ENCODE results near the gene IVD. TPM values are rescaled to one million over a fixed set of nuclear protein-coding genes. Genes with fewer than 3 reads are reported as not detected.

IVD gene
- polyA plus RNA-seq, 1 donor from 2014 or later: 28.6 TPM

- Histone ChIP-seq H3K27ac (ENCODE audit: low read length) (peak overlapping the region; percentile 3), H3K4me3 (ENCODE audit: low read length) (peak overlapping the region; percentile 92), H3K9ac (ENCODE audit: low read length) (peak overlapping the region; percentile 82), H3K4me2 (ENCODE audit: low read length) (peak overlapping the region; percentile 73), H3K9me3 (ENCODE audit: low read length) (no peaks in the 10 kb centered on the region), H2AFZ (ENCODE audit: low read depth, low read length) (no peak overlapping the region), H3K79me2 (replicated peaks; ENCODE audit: insufficient read depth, low read length) (peaks cover 45% of the 10 kb centered on the region), H3K9me2 (ENCODE audit: insufficient read depth, low read length) (no peaks in the 10 kb centered on the region), H3F3A (ENCODE audit: insufficient read depth, low read length, poor library complexity, severe bottlenecking) (no peaks in the 10 kb centered on the region), H3K27me3 (ENCODE audit: insufficient read depth, low read depth, low read length) (peaks cover 36% of the 10 kb centered on the region), H4K20me1 (ENCODE audit: insufficient read depth) (peaks cover 14% of the 10 kb centered on the region), H3K36me3 (ENCODE audit: insufficient read depth, low read length) (no peaks in the 10 kb centered on the region)
- TF ChIP-seq MXI1 (conservative IDR thresholded peaks at IDR 0.05; ENCODE audit: poor library complexity, severe bottlenecking): no peak
- peak; percentile 10 for TF ChIP-seq POLR2AphosphoS5 (IDR thresholded peaks at IDR 0.05)
- TF ChIP-seq, protein P1, sequence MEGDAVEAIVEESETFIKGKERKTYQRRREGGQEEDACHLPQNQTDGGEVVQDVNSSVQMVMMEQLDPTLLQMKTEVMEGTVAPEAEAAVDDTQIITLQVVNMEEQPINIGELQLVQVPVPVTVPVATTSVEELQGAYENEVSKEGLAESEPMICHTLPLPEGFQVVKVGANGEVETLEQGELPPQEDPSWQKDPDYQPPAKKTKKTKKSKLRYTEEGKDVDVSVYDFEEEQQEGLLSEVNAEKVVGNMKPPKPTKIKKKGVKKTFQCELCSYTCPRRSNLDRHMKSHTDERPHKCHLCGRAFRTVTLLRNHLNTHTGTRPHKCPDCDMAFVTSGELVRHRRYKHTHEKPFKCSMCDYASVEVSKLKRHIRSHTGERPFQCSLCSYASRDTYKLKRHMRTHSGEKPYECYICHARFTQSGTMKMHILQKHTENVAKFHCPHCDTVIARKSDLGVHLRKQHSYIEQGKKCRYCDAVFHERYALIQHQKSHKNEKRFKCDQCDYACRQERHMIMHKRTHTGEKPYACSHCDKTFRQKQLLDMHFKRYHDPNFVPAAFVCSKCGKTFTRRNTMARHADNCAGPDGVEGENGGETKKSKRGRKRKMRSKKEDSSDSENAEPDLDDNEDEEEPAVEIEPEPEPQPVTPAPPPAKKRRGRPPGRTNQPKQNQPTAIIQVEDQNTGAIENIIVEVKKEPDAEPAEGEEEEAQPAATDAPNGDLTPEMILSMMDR (IDR thresholded peaks at IDR 0.05; ENCODE audit: poor library complexity, severe bottlenecking): peak; percentile 39
Observed at GRCh38 chr15:40441565-40442531, 36.3 kb downstream of the IVD start.

GRCh38 chr15:40443255-40443654 is 37.7 kb downstream of the IVD start:
- Histone ChIP-seq H3K27ac (ENCODE audit: low read length) (no peak overlapping the region), H3K27me3 (ENCODE audit: insufficient read depth, low read depth, low read length) (peaks cover 22% of the 10 kb centered on the region), H3K36me3 (ENCODE audit: insufficient read depth, low read length) (no peaks in the 10 kb centered on the region), H3K9ac (ENCODE audit: low read length) (no peak overlapping the region), H3F3A (ENCODE audit: insufficient read depth, low read length, poor library complexity, severe bottlenecking) (no peaks in the 10 kb centered on the region), H3K9me2 (ENCODE audit: insufficient read depth, low read length) (no peaks in the 10 kb centered on the region), H3K9me3 (ENCODE audit: low read length) (no peaks in the 10 kb centered on the region), H2AFZ (ENCODE audit: low read depth, low read length) (no peak overlapping the region), H3K79me2 (replicated peaks; ENCODE audit: insufficient read depth, low read length) (peaks cover 54% of the 10 kb centered on the region), H3K4me2 (ENCODE audit: low read length) (peak overlapping the region; percentile 73), H4K20me1 (ENCODE audit: insufficient read depth) (peaks cover 14% of the 10 kb centered on the region), H3K4me3 (ENCODE audit: low read length) (peak overlapping the region; percentile 92)
- TF ChIP-seq SMC3 (conservative IDR thresholded peaks at IDR 0.05; ENCODE audit: poor library complexity) (no peak), EZH2 (IDR thresholded peaks at IDR 0.05; ENCODE audit: borderline replicate concordance, insufficient read depth, low read length, poor library complexity, severe bottlenecking) (no peak), POLR2AphosphoS5 (IDR thresholded peaks at IDR 0.05) (no peak), MXI1 (conservative IDR thresholded peaks at IDR 0.05; ENCODE audit: poor library complexity, severe bottlenecking) (no peak), EP300 (conservative IDR thresholded peaks at IDR 0.05; ENCODE audit: poor library complexity, severe bottlenecking) (no peak)
- TF ChIP-seq, protein P2, sequence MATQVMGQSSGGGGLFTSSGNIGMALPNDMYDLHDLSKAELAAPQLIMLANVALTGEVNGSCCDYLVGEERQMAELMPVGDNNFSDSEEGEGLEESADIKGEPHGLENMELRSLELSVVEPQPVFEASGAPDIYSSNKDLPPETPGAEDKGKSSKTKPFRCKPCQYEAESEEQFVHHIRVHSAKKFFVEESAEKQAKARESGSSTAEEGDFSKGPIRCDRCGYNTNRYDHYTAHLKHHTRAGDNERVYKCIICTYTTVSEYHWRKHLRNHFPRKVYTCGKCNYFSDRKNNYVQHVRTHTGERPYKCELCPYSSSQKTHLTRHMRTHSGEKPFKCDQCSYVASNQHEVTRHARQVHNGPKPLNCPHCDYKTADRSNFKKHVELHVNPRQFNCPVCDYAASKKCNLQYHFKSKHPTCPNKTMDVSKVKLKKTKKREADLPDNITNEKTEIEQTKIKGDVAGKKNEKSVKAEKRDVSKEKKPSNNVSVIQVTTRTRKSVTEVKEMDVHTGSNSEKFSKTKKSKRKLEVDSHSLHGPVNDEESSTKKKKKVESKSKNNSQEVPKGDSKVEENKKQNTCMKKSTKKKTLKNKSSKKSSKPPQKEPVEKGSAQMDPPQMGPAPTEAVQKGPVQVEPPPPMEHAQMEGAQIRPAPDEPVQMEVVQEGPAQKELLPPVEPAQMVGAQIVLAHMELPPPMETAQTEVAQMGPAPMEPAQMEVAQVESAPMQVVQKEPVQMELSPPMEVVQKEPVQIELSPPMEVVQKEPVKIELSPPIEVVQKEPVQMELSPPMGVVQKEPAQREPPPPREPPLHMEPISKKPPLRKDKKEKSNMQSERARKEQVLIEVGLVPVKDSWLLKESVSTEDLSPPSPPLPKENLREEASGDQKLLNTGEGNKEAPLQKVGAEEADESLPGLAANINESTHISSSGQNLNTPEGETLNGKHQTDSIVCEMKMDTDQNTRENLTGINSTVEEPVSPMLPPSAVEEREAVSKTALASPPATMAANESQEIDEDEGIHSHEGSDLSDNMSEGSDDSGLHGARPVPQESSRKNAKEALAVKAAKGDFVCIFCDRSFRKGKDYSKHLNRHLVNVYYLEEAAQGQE (IDR thresholded peaks at IDR 0.05; ENCODE audit: borderline replicate concordance): no peak
- TF ChIP-seq, protein P1 (IDR thresholded peaks at IDR 0.05; ENCODE audit: poor library complexity, severe bottlenecking): no peak

Measured in neural cell (in vitro differentiated cells).